Common myeloid progenitor, CD34-positive (primary cell): ENCODE data around the gene MN1. TPM values are rescaled to one million over a fixed set of nuclear protein-coding genes. Genes with fewer than 3 reads are reported as not detected.
A peak's percentile ranks its signal among the peaks of the same experiment; 100 is the strongest.

Source experiments
- CTCF ChIA-PET: fragments of 350-600 bp; sonication (Branson Sonifier 250); formaldehyde crosslinking; loops from one replicate; lab custom pipeline; 2021; ENCODE audit warnings: antibody characterized with exemption; lab: Charles Lee
- POLR2A ChIA-PET: fragments of 350-600 bp; sonication (Branson Sonifier 250); formaldehyde crosslinking; loops from one replicate; lab custom pipeline; 2021; ENCODE audit warnings: antibody characterized with exemption; lab: Charles Lee
- DNase-seq, 3 donors: peaks; one replicate each; pipeline versions ENCODE4 v3.0.0 to v3.0.0-alpha.2; 2013
- H3K27ac ChIP-seq, 2 experiments: 1 replicate in 1 of 2; 2 replicates in 1 of 2; pipeline ENCODE4 v1.7.0; 2013; ENCODE audit warnings: inconsistent platforms in 2 of 2, low read length in 2 of 2, mild to moderate bottlenecking in 2 of 2, low read depth in 1 of 2, moderate library complexity in 1 of 2; ENCODE audit not compliant: severe bottlenecking in 2 of 2, insufficient read depth in 1 of 2, poor library complexity in 1 of 2
- H3K27me3 ChIP-seq, 5 experiments: replicated peaks in 2 of 5; 1 replicate in 3 of 5; 2 replicates in 2 of 5; pipeline versions ENCODE4 v1.6.1 to v1.7.0; 2013; ENCODE audit warnings: low read length in 4 of 5, mild to moderate bottlenecking in 2 of 5, moderate library complexity in 2 of 5, inconsistent platforms in 1 of 5; ENCODE audit not compliant: insufficient read depth in 5 of 5, control insufficient read depth in 4 of 5
- H3K36me3 ChIP-seq, 4 experiments: 1 replicate in 2 of 4; 2 replicates in 2 of 4; pipeline versions ENCODE4 v1.6.1 to v1.7.0; 2013; ENCODE audit warnings: low read length in 3 of 4, control low read depth in 1 of 4, mild to moderate bottlenecking in 1 of 4; ENCODE audit not compliant: control insufficient read depth in 4 of 4, insufficient read depth in 4 of 4
- H3K4me1 ChIP-seq, 4 experiments: 1 replicate in 3 of 4; 2 replicates in 1 of 4; pipeline versions ENCODE4 v1.6.1 to v1.7.1; 2013; ENCODE audit warnings: low read length in 3 of 4, mild to moderate bottlenecking in 3 of 4, control low read depth in 1 of 4, inconsistent platforms in 1 of 4, moderate library complexity in 1 of 4; ENCODE audit not compliant: control insufficient read depth in 4 of 4, insufficient read depth in 4 of 4; ENCODE audit errors: control extremely low read depth in 1 of 4
- H3K4me3 ChIP-seq, 7 experiments: 1 replicate in 4 of 7; 2 replicates in 3 of 7; pipeline versions ENCODE4 v1.5.1 to v1.7.0; 2013; ENCODE audit warnings: mild to moderate bottlenecking in 7 of 7, low read length in 6 of 7, moderate library complexity in 6 of 7, inconsistent platforms in 2 of 7, low read depth in 2 of 7, control low read depth in 1 of 7; ENCODE audit not compliant: insufficient read depth in 4 of 7, control insufficient read depth in 1 of 7; ENCODE audit errors: extremely low read depth in 1 of 7
- H3K9me3 ChIP-seq, 5 experiments: 1 replicate in 4 of 5; 2 replicates in 1 of 5; pipeline versions ENCODE4 v1.6.1 to v1.7.1; 2013; ENCODE audit warnings: low read length in 4 of 5, mild to moderate bottlenecking in 2 of 5, inconsistent platforms in 1 of 5, low read depth in 1 of 5, moderate library complexity in 1 of 5; ENCODE audit not compliant: control insufficient read depth in 4 of 5, insufficient read depth in 2 of 5; ENCODE audit errors: control extremely low read depth in 1 of 5
- WGBS: methylation state at CpG from one replicate; pipeline ENCODE4 v1.1.5; 2013; ENCODE audit not compliant: insufficient coverage; 5-methylcytosine and 5-hydroxymethylcytosine counted together
- polyA plus RNA-seq: library from polyadenylated mRNA; unstranded; fragments of 120-200 nt; gene quantifications from one replicate; pipeline ENCODE4 v1.2.1, GENCODE V29; 2013

Gene MN1
- polyA plus RNA-seq: 8.3 TPM

- ChIA-PET CTCF (interaction anchor here (1.6 kb wide), 1 partner anchor 190 kb away, joined by 6 read pairs; no protein-coding TSS in a partner anchor), POLR2A (interaction anchor here (1.6 kb wide), 1 partner anchor 190 kb away, joined by 6 read pairs; no protein-coding TSS in a partner anchor)
- DNase-seq: peak in 2 of 3 donors; percentile 69 to 79
- H3K36me3 ChIP-seq: peaks cover 0 to 23% (median 4%) of the 10 kb centered on the region in 4 experiments
- H3K9me3 ChIP-seq: peaks cover 0 to 1% (median 0%) of the 10 kb centered on the region in 5 experiments
- peak within 1 kb of the TSS; percentile 15 to 64 for H3K27ac ChIP-seq
- peak within 1 kb of the TSS; percentile 69 to 91 (median 78) for H3K4me3 ChIP-seq
- H3K27me3 ChIP-seq: no peaks in the 10 kb centered on the region
- peaks cover 3 to 42% (median 34%) of the 10 kb centered on the region in 4 experiments for H3K4me1 ChIP-seq
- under 1% methylated on average over 38 of the region's 59 CpGs for WGBS
These were observed at the start of gene MN1 for GRCh38 chr22:27801616-27802345. TSS of gene MN1 (minus strand) at chr22:27801756. CDS start at chr22:27800543, 1,213 bp downstream.

GRCh38 chr22:27850000-27850521 is 48.5 kb upstream of the MN1 start:
- POLR2A ChIA-PET: interaction anchor here (0.6 kb wide), 1 partner anchor 1149 kb away, joined by 3 read pairs; no protein-coding TSS in a partner anchor
- Histone ChIP-seq H3K27ac (peak overlapping the region in 1 of 2 experiments; percentile 29), H3K4me1 (peaks cover 0 to 17% (median 11%) of the 10 kb centered on the region in 4 experiments), H3K9me3 (no peaks in the 10 kb centered on the region), H3K4me3 (peak overlapping the region in 2 of 7 experiments; percentile 2 to 35), H3K36me3 (peaks cover 17 to 72% (median 29%) of the 10 kb centered on the region in 4 experiments), H3K27me3 (no peaks in the 10 kb centered on the region)
- no peak for DNase-seq
- CTCF ChIA-PET: interaction anchor here (0.9 kb wide), 1 partner anchor 13 kb away, joined by 3 read pairs; no protein-coding TSS in a partner anchor
- WGBS: 63% methylated on average over 6 of the region's 6 CpGs

DNA sequence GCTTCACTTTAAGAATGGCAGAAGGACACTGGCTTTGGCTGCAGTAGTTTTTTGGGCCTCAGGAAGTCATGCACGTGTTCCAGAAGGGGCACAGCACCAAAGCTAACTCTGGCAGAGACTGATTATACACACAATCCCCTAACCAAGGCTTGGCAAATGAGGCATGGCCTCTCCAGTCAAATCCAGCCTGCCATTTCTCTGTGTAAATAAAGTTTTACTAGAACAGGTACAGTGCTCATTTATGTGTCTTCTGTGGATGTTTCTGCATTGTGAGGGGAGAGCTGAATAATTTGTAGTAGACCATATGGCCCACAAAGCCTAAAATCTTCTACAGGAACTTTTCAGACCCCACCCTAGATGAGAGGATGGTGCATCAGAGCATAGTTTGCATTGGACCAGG is 46.4 kb upstream of the MN1 start:
- no peak for DNase-seq
- Histone ChIP-seq H3K4me3 (no peak overlapping the region), H3K27ac (no peak overlapping the region), H3K36me3 (peaks cover 15 to 54% (median 25%) of the 10 kb centered on the region in 4 experiments), H3K27me3 (no peaks in the 10 kb centered on the region), H3K4me1 (peaks cover 0 to 17% (median 11%) of the 10 kb centered on the region in 4 experiments), H3K9me3 (no peaks in the 10 kb centered on the region)
- POLR2A ChIA-PET: no interaction called here
- 100% methylated on average over 1 of the region's 1 CpG for WGBS
- CTCF ChIA-PET: interaction anchor here (1.2 kb wide), 1 partner anchor 18 kb away, joined by 3 read pairs; no protein-coding TSS in a partner anchor

GRCh38 chr22:27846910-27847309 is 45.4 kb upstream of the MN1 start:
- ChIA-PET POLR2A (no interaction called here), CTCF (no interaction called here)
- H3K27ac ChIP-seq: no peak overlapping the region
- 83% methylated on average over 6 of the region's 9 CpGs for WGBS
- no peaks in the 10 kb centered on the region for H3K27me3 ChIP-seq
- no peaks in the 10 kb centered on the region for H3K9me3 ChIP-seq
- H3K36me3 ChIP-seq: peaks cover 8 to 44% (median 19%) of the 10 kb centered on the region in 4 experiments
- no peak overlapping the region for H3K4me3 ChIP-seq
- no peak for DNase-seq
- H3K4me1 ChIP-seq: peaks cover 0 to 17% (median 11%) of the 10 kb centered on the region in 4 experiments

DNA sequence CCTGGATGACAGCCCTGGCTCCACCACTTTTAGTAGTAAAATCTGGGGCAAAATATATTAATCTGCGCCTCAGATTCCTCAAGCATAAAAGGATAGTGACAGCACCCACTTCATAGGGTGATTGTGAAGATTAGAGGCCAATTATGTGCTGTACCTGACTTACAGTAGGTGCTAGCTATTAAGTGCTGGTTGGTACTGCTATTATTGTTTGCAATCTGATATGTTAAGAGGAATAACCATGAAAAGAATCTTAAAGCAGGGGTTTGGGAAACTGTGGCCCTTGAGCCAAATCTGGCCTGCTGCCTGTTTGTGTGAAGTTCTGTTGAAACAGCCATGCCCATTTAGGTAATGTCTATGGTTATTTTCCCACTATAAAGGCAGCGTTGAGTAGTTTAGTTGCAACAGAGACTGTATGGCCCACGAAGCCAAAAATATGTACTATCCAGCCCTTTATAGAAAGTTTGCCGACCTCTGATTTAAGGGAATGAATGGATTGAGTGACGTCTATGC is 44.7 kb upstream of the MN1 start:
- H3K36me3 ChIP-seq: peaks cover 6 to 38% (median 15%) of the 10 kb centered on the region in 4 experiments
- WGBS: 100% methylated on average over 4 of the region's 5 CpGs
- CTCF ChIA-PET: no interaction called here

DNA sequence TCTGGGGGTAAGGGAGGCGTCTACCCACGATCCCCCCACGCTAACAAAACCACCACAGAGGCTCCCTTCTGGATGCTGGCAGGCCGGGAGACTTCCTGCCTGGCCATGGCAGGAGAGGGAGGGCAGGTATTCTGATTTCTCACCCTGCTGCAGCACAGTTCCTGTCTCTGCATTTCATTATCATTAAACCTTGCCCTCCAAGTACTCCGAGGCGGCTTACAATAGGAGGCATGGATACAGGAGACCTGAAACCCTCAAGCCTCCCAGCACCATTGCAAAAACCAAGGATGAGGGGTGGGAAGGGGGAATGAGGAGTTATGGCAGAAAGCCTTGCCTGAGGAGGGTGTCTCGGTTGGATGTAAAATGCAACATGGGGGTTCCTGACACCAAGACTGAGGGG is 44.1 kb upstream of the MN1 start:
- peaks cover 0 to 31% (median 15%) of the 10 kb centered on the region in 4 experiments for H3K36me3 ChIP-seq
- H3K27me3 ChIP-seq: no peaks in the 10 kb centered on the region
- POLR2A ChIA-PET: no interaction called here
- no peak overlapping the region for H3K27ac ChIP-seq
- no peak overlapping the region for H3K4me3 ChIP-seq
- H3K9me3 ChIP-seq: no peaks in the 10 kb centered on the region
- CTCF ChIA-PET: no interaction called here
- DNase-seq: no peak
- peaks cover 0 to 13% (median 9%) of the 10 kb centered on the region in 4 experiments for H3K4me1 ChIP-seq
- 100% methylated on average over 1 of the region's 7 CpGs for whole genome bisulfite sequencing

More for the DNA sequence above, 44.7 kb upstream of the MN1 start:
- POLR2A ChIA-PET: no interaction called here
- DNase-seq: no peak
- no peak overlapping the region for H3K4me3 ChIP-seq
- H3K27ac ChIP-seq: no peak overlapping the region
- H3K27me3 ChIP-seq: no peaks in the 10 kb centered on the region
- H3K4me1 ChIP-seq: peaks cover 0 to 17% (median 11%) of the 10 kb centered on the region in 4 experiments
- no peaks in the 10 kb centered on the region for H3K9me3 ChIP-seq
